CD14-positive monocyte (primary cell): Measurements from ENCODE around the gene COL4A1. TPM values are rescaled to one million over a fixed set of nuclear protein-coding genes. Genes with fewer than 3 reads are reported as not detected.

ENCODE experiments used
- DNase-seq, 3 donors: peaks; one replicate each; pipeline ENCODE4 v3.0.0-alpha.2; 2011 to 2022
- H2AFZ ChIP-seq: 2 replicates; pipeline ENCODE4 v1.6.0; 2012; ENCODE audit warnings: mild to moderate bottlenecking, low read depth, low read length, inconsistent platforms; ENCODE audit not compliant: insufficient read depth, poor library complexity, severe bottlenecking
- H3K27ac ChIP-seq, 2 donors: 1 replicate in 1 of 2; 2 replicates in 1 of 2; pipeline ENCODE4 v1.5.1; 2012 to 2013; ENCODE audit warnings: low read length in 2 of 2, control low read depth in 1 of 2, inconsistent platforms in 1 of 2, low read depth in 1 of 2, mild to moderate bottlenecking in 1 of 2
- H3K27me3 ChIP-seq, 2 donors: one replicate each; pipeline versions ENCODE4 v1.6.0 to v1.6.1; 2011 to 2013; ENCODE audit warnings: low read length in 2 of 2; ENCODE audit not compliant: control insufficient read depth in 2 of 2, insufficient read depth in 2 of 2
- H3K36me3 ChIP-seq, 2 donors: replicated peaks in 1 of 2; 1 replicate in 1 of 2; 2 replicates in 1 of 2; pipeline versions ENCODE4 v1.5.1 to v1.6.1; 2012 to 2013; ENCODE audit warnings: low read length in 2 of 2, control low read depth in 1 of 2, inconsistent platforms in 1 of 2, mild to moderate bottlenecking in 1 of 2; ENCODE audit not compliant: insufficient read depth in 2 of 2, control insufficient read depth in 1 of 2
- H3K4me1 ChIP-seq, 2 donors: 1 replicate in 1 of 2; 2 replicates in 1 of 2; pipeline versions ENCODE4 v1.5.1 to v1.6.1; 2012 to 2013; ENCODE audit warnings: low read length in 2 of 2, control low read depth in 1 of 2, inconsistent platforms in 1 of 2, mild to moderate bottlenecking in 1 of 2, moderate library complexity in 1 of 2; ENCODE audit not compliant: insufficient read depth in 2 of 2, control insufficient read depth in 1 of 2
- H3K4me2 ChIP-seq: replicated peaks from 2 replicates; pipeline ENCODE3; 2012; ENCODE audit warnings: low read length, moderate library complexity, mild to moderate bottlenecking; ENCODE audit not compliant: poor library complexity, severe bottlenecking; ENCODE audit errors: extremely low read depth
- H3K4me3 ChIP-seq, 3 experiments: fragments of 200-600 bp in 1 of 3; sonication (generic) in 1 of 3; replicated peaks in 1 of 3; 1 replicate in 2 of 3; 2 replicates in 1 of 3; pipeline ENCODE4 v1.5.1; 2011 to 2013; ENCODE audit warnings: low read length in 3 of 3, mild to moderate bottlenecking in 3 of 3, control low read depth in 2 of 3, low read depth in 2 of 3, inconsistent platforms in 1 of 3, moderate library complexity in 1 of 3
- H3K79me2 ChIP-seq: 2 replicates; pipeline ENCODE4 v1.6.0; 2012; ENCODE audit warnings: mild to moderate bottlenecking, control low read depth, inconsistent platforms, low read length, moderate library complexity; ENCODE audit not compliant: insufficient read depth
- H3K9ac ChIP-seq: 2 replicates; pipeline ENCODE4 v1.6.0; 2017; ENCODE audit warnings: low read length, mild to moderate bottlenecking; ENCODE audit not compliant: insufficient read depth, poor library complexity, severe bottlenecking
- H3K9me3 ChIP-seq, 2 donors: replicated peaks in 1 of 2; 1 replicate in 1 of 2; 2 replicates in 1 of 2; pipeline versions ENCODE4 v1.5.1 to v1.6.1; 2012 to 2013; ENCODE audit warnings: low read length in 2 of 2, control low read depth in 1 of 2; ENCODE audit not compliant: control insufficient read depth in 1 of 2, insufficient read depth in 1 of 2
- H4K20me1 ChIP-seq: 2 replicates; pipeline ENCODE4 v1.6.0; 2012; ENCODE audit warnings: mild to moderate bottlenecking, low read length, control low read depth, moderate library complexity; ENCODE audit not compliant: insufficient read depth
- H3K27ac Mint-ChIP-seq, 7 donors: one replicate each; pipeline ENCODE4 v1.8.0; 2020; ENCODE audit warnings: mild to moderate bottlenecking in 7 of 7, mixed read lengths in 7 of 7, moderate library complexity in 6 of 7, inconsistent platforms in 2 of 7
- H3K27me3 Mint-ChIP-seq, 3 donors: one replicate each; pipeline ENCODE4 v1.8.0; 2021 to 2022; ENCODE audit warnings: low read depth in 3 of 3, mild to moderate bottlenecking in 3 of 3, mixed read lengths in 3 of 3, moderate library complexity in 3 of 3, inconsistent platforms in 1 of 3
- H3K36me3 Mint-ChIP-seq, 2 donors: one replicate each; pipeline ENCODE4 v1.8.0; 2020; ENCODE audit warnings: mixed read lengths in 2 of 2, inconsistent platforms in 1 of 2, mild to moderate bottlenecking in 1 of 2
- H3K4me1 Mint-ChIP-seq: one replicate; pipeline ENCODE4 v1.8.0; 2020; ENCODE audit warnings: mild to moderate bottlenecking, mixed read lengths
- H3K4me3 Mint-ChIP-seq, 2 donors: one replicate each; pipeline ENCODE4 v1.8.0; 2020; ENCODE audit warnings: mild to moderate bottlenecking in 2 of 2, mixed read lengths in 2 of 2, moderate library complexity in 1 of 2
- H3K9me3 Mint-ChIP-seq, 7 donors: one replicate each; pipeline ENCODE4 v1.8.0; 2020 to 2022; ENCODE audit warnings: mixed read lengths in 7 of 7, mild to moderate bottlenecking in 6 of 7, moderate library complexity in 6 of 7, inconsistent platforms in 2 of 7
- WGBS: methylation state at CpG from one replicate; pipeline ENCODE4 v1.1.5; 2013; ENCODE audit warnings: missing lambda C conversion rate; ENCODE audit not compliant: insufficient coverage; 5-methylcytosine and 5-hydroxymethylcytosine counted together
- intact Hi-C, 2 donors: fragments of 100-400 bp; cut with micrococcal nuclease; formaldehyde crosslinking; loops; one replicate each; pipeline versions ENCODE4 v1.15.0 to v1.15.1; 2023
- polyA plus RNA-seq, 3 donors: library from polyadenylated mRNA; depleted of rRNA in 1 of 3; unstranded in 2 of 3; stranded (reverse) in 1 of 3; fragments of 300-500 nt in 2 of 3; fragments of >200 nt in 1 of 3; fragmentation: Illumina TruSeq in 2 of 3; gene quantifications; 1 replicate in 2 of 3; 2 replicates in 1 of 3; pipeline ENCODE4 v1.2.3, GENCODE V29; 2012 to 2021
- TF ChIP-seq, protein P1 (sequence below): fragments of 200-600 bp; IDR thresholded peaks from one replicate; pipeline ENCODE4 v1.8.0; 2022; ENCODE audit warnings: antibody characterized with exemption, mild to moderate bottlenecking

Gene COL4A1
- polyA plus RNA-seq, 3 donors: 0.16 to 0.25 TPM; not detected in 1

DNA sequence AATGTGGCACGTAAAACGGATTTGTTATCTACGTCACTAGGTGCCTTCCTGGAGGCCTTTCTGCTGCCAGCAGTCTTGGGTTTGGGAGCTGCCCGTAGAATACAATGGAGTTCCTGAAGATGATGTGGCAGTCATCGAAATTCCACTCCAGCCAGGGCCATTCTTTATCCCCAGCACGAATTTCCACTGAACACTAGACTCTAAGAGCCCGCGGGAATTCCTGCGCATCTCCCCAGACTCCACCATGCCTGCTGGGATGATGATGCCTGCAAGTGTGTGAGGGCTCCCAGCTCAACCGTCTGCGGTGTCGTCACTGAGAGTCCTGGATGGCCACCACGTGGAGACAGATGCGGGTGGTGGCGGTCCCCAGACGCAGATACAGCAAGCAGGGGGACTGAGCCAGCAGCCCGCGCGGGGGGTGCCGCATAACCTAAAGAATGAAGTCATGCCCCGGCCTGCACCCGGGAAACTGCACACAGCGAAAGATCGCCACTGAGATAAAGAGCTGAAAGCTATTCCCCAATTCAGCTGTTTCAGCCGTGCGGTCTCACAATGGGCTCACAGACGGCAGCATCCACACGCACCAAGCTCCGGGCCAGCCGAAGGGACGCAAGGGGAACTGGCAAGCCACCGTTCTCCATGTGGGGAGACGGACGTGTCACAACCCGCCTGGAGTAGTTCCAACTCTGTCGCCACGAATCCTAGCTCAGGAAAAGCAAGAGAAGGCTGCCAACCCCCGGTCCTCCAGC, 41.1 kb downstream of the COL4A1 start:
- Histone ChIP-seq H3K9me3 (no peaks in the 10 kb centered on the region), H3K4me3 (no peak overlapping the region), H4K20me1 (no peaks in the 10 kb centered on the region), H3K79me2 (no peaks in the 10 kb centered on the region), H2AFZ (no peak overlapping the region), H3K4me2 (no peak overlapping the region), H3K9ac (no peak overlapping the region), H3K27ac (no peak overlapping the region), H3K4me1 (no peaks in the 10 kb centered on the region), H3K27me3 (peaks cover 0 to 17% of the 10 kb centered on the region in 2 donors), H3K36me3 (no peaks in the 10 kb centered on the region)
- Mint-ChIP-seq H3K9me3 (peaks cover 0 to 2% (median 0%) of the 10 kb centered on the region in 7 donors), H3K27ac (no peak overlapping the region), H3K4me1 (no peaks in the 10 kb centered on the region), H3K36me3 (no peaks in the 10 kb centered on the region), H3K27me3 (peaks cover 10 to 39% (median 20%) of the 10 kb centered on the region in 3 donors), H3K4me3 (peak overlapping the region in 1 of 2 donors; percentile 12)
- no peak for DNase-seq
- WGBS: 73% methylated on average over 34 of the region's 38 CpGs
- intact Hi-C loops: no loop called here
- TF ChIP-seq, protein P1, sequence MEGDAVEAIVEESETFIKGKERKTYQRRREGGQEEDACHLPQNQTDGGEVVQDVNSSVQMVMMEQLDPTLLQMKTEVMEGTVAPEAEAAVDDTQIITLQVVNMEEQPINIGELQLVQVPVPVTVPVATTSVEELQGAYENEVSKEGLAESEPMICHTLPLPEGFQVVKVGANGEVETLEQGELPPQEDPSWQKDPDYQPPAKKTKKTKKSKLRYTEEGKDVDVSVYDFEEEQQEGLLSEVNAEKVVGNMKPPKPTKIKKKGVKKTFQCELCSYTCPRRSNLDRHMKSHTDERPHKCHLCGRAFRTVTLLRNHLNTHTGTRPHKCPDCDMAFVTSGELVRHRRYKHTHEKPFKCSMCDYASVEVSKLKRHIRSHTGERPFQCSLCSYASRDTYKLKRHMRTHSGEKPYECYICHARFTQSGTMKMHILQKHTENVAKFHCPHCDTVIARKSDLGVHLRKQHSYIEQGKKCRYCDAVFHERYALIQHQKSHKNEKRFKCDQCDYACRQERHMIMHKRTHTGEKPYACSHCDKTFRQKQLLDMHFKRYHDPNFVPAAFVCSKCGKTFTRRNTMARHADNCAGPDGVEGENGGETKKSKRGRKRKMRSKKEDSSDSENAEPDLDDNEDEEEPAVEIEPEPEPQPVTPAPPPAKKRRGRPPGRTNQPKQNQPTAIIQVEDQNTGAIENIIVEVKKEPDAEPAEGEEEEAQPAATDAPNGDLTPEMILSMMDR: no peak

DNA sequence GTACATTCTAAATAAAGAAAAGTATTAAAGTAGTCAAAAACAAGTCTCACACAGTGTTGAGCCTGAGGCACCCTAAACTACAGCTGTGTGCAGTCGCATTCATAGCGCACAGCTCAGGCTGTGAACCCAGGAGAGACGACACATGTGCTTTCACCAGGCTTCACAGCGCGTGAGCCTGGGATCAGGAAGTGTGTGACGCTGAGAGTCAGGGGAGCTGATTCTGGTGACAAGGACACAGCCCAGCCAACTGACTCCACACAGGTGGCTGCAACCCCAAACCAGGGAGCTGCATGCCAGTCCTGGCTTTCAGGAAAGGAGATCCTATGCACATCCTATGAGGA, 41.6 kb downstream of the COL4A1 start:
- H3K27ac ChIP-seq: no peak overlapping the region
- H3K4me1 Mint-ChIP-seq: no peaks in the 10 kb centered on the region
- TF ChIP-seq, protein P1: no peak
- peaks cover 0 to 2% (median 0%) of the 10 kb centered on the region in 7 donors for H3K9me3 Mint-ChIP-seq
- no peak overlapping the region for H3K27ac Mint-ChIP-seq
- no peak overlapping the region for H3K4me3 ChIP-seq
- intact Hi-C loops: no loop called here
- H3K9ac ChIP-seq: no peak overlapping the region
- WGBS: 38% methylated on average over 5 of the region's 6 CpGs
- peaks cover 0 to 17% of the 10 kb centered on the region in 2 donors for H3K27me3 ChIP-seq
- H4K20me1 ChIP-seq: no peaks in the 10 kb centered on the region
- H3K79me2 ChIP-seq: no peaks in the 10 kb centered on the region
- no peak overlapping the region for H3K4me2 ChIP-seq
- no peaks in the 10 kb centered on the region for H3K36me3 Mint-ChIP-seq
- H3K36me3 ChIP-seq: no peaks in the 10 kb centered on the region
- DNase-seq: no peak
- no peak overlapping the region for H2AFZ ChIP-seq
- H3K27me3 Mint-ChIP-seq: peaks cover 13 to 38% (median 22%) of the 10 kb centered on the region in 3 donors
- H3K4me1 ChIP-seq: no peaks in the 10 kb centered on the region
- H3K4me3 Mint-ChIP-seq: no peak overlapping the region
- H3K9me3 ChIP-seq: no peaks in the 10 kb centered on the region
